ENCODE results near the gene CCDC87.

- TF ChIP-seq CTCF (IDR thresholded peaks at IDR 0.05) (no peak), POLR2A (IDR thresholded peaks at IDR 0.05) (no peak), EP300 (IDR thresholded peaks at IDR 0.05) (no peak)
Observed at GRCh38 chr11:66593650-66594049, 787 bp upstream of the CCDC87 start.
